ENCODE results near the gene AKAIN1.

AKAIN1 gene

GRCh38 chr18:5237723-5238370 is 40.8 kb upstream of the AKAIN1 start:
- TF ChIP-seq CSDC2 (CRISPR knock-in tag; IDR thresholded peaks at IDR 0.05): peak; percentile 81; the same call in 1 of the 2 replicates
- peak; percentile 78; the same call in 1 of the 2 replicates for TF ChIP-seq ZFP3 (CRISPR knock-in tag; IDR thresholded peaks at IDR 0.05)
- TF ChIP-seq ZFP30 (CRISPR knock-in tag; IDR thresholded peaks at IDR 0.05): no peak
- TF ChIP-seq TOX (CRISPR knock-in tag; IDR thresholded peaks at IDR 0.05; ENCODE audit: borderline replicate concordance): no peak
- TF ChIP-seq TSHZ2 (CRISPR knock-in tag; IDR thresholded peaks at IDR 0.05): 0 out of 2 replicates have a peak, but pooled peaks have one; percentile 33
- TF ChIP-seq ESRRG (CRISPR knock-in tag; IDR thresholded peaks at IDR 0.05): no peak
- TF ChIP-seq ARNTL (CRISPR knock-in tag; IDR thresholded peaks at IDR 0.05; ENCODE audit: borderline replicate concordance, low read depth): no peak

GRCh38 chr18:5237083-5237722 is 40.1 kb upstream of the AKAIN1 start:
- TF ChIP-seq ESRRG (CRISPR knock-in tag; IDR thresholded peaks at IDR 0.05) (no peak), ZFP30 (CRISPR knock-in tag; IDR thresholded peaks at IDR 0.05) (no peak), TCF4 (CRISPR knock-in tag; IDR thresholded peaks at IDR 0.05; ENCODE audit: borderline replicate concordance) (no peak), BACH2 (CRISPR knock-in tag; IDR thresholded peaks at IDR 0.05; ENCODE audit: borderline replicate concordance) (no peak), ISL1 (CRISPR knock-in tag; IDR thresholded peaks at IDR 0.05) (no peak), PATZ1 (CRISPR knock-in tag; IDR thresholded peaks at IDR 0.05; ENCODE audit: borderline replicate concordance) (no peak), GLIS3 (CRISPR knock-in tag; IDR thresholded peaks at IDR 0.05) (no peak)
- ATAC-seq: peak; percentile 53

More at GRCh38 chr18:5237723-5238370, 40.8 kb upstream of the AKAIN1 start:
- ATAC-seq: peak; percentile 97

GRCh38 chr18:5214583-5215351 is 17.7 kb upstream of the AKAIN1 start:
- ATAC-seq: no peak
- no peak for TF ChIP-seq TCF4 (CRISPR knock-in tag; IDR thresholded peaks at IDR 0.05; ENCODE audit: borderline replicate concordance)
- TF ChIP-seq TOX (CRISPR knock-in tag; IDR thresholded peaks at IDR 0.05; ENCODE audit: borderline replicate concordance): no peak

GRCh38 chr18:5207471-5208150 is 10.6 kb upstream of the AKAIN1 start:
- TF ChIP-seq ZNF565 (CRISPR knock-in tag; conservative IDR thresholded peaks at IDR 0.05; ENCODE audit: low read depth) (no peak), CSRNP3 (CRISPR knock-in tag; IDR thresholded peaks at IDR 0.05) (no peak), POU6F1 (CRISPR knock-in tag; IDR thresholded peaks at IDR 0.05; ENCODE audit: borderline replicate concordance, low read depth) (no peak), ZC3H10 (CRISPR knock-in tag; IDR thresholded peaks at IDR 0.05) (no peak), ZNF70 (CRISPR knock-in tag; IDR thresholded peaks at IDR 0.05) (no peak), BACH2 (CRISPR knock-in tag; IDR thresholded peaks at IDR 0.05; ENCODE audit: borderline replicate concordance) (no peak), ZFP30 (CRISPR knock-in tag; IDR thresholded peaks at IDR 0.05) (no peak), TOX (CRISPR knock-in tag; IDR thresholded peaks at IDR 0.05; ENCODE audit: borderline replicate concordance) (no peak), OSR1 (CRISPR knock-in tag; IDR thresholded peaks at IDR 0.05) (no peak), PPARA (CRISPR knock-in tag; IDR thresholded peaks at IDR 0.05; ENCODE audit: borderline replicate concordance) (no peak), ISL1 (CRISPR knock-in tag; IDR thresholded peaks at IDR 0.05) (no peak), SNAI2 (CRISPR knock-in tag; IDR thresholded peaks at IDR 0.05) (no peak), RARB (CRISPR knock-in tag; IDR thresholded peaks at IDR 0.05) (no peak)
- ATAC-seq: no peak

All from SK-N-SH treated with all-trans-retinoic acid at 6 μM for 48 hours (cell line).